Thyroid gland (tissue), 4 donors: ENCODE data around the gene ZDHHC8. TPM values are rescaled to one million over a fixed set of nuclear protein-coding genes. Genes with fewer than 3 reads are reported as not detected.

ENCODE experiments used
- DNase-seq, 2 donors: peaks; one replicate each; pipeline ENCODE4 v3.0.0-alpha.2; 2019
- H3K27ac ChIP-seq, 3 donors: fragments of 200-600 bp; sonication (generic); 1 replicate in 2 of 3; 2 replicates in 1 of 3; pipeline ENCODE4 v1.5.1; 2016 to 2019; ENCODE audit warnings: mild to moderate bottlenecking in 1 of 3, moderate library complexity in 1 of 3
- H3K27me3 ChIP-seq: fragments of 200-600 bp; sonication (generic); one replicate; pipeline ENCODE4 v1.5.1; 2019
- H3K36me3 ChIP-seq, 2 donors: fragments of 200-600 bp; sonication (generic); one replicate each; pipeline ENCODE4 v1.5.1; 2016 to 2019
- H3K4me1 ChIP-seq, 2 donors: fragments of 200-600 bp; sonication (generic); one replicate each; pipeline ENCODE4 v1.5.1; 2017 to 2019
- H3K4me3 ChIP-seq, 3 donors: fragments of 200-600 bp; sonication (generic); replicated peaks in 1 of 3; 1 replicate in 2 of 3; 2 replicates in 1 of 3; pipeline ENCODE4 v1.5.1; 2016; ENCODE audit warnings: mild to moderate bottlenecking in 1 of 3
- H3K9me3 ChIP-seq: fragments of 200-600 bp; sonication (generic); one replicate; pipeline ENCODE4 v1.5.1; 2017
- POLR2A ChIP-seq, 2 donors: fragments of 450-650 bp; IDR thresholded peaks; one replicate each; pipeline ENCODE4 v1.6.1; 2017; ENCODE audit warnings: antibody characterized with exemption in 2 of 2, mild to moderate bottlenecking in 2 of 2, moderate library complexity in 1 of 2
- WGBS, 2 donors: methylation state at CpG; one replicate each; pipeline ENCODE4 v1.1.5; 2017; 5-methylcytosine and 5-hydroxymethylcytosine counted together
- intact Hi-C: fragments of 100-400 bp; cut with DNase I; formaldehyde crosslinking; loops from one replicate; pipeline ENCODE4 v1.15.1; 2023
- total RNA-seq, 4 donors: library from RNA; depleted of rRNA; stranded (reverse); fragments of >200 nt; gene quantifications; one replicate each; pipeline ENCODE4 v1.2.3, GENCODE V29; 2016
- TF ChIP-seq, protein P1 (sequence below), 6 experiments: fragments of 200-600 bp in 3 of 6; fragments of 450-650 bp in 3 of 6; sonication (generic) in 3 of 6; IDR thresholded peaks; one replicate each; pipeline ENCODE4 v1.5.1; 2016 to 2019; ENCODE audit warnings: antibody characterized with exemption in 6 of 6, mild to moderate bottlenecking in 2 of 6, inconsistent platforms in 1 of 6, moderate library complexity in 1 of 6

ZDHHC8 gene
- total RNA-seq, 4 donors from 2014 or later = 13.4 to 22.4 (median 18.9) TPM

DNA sequence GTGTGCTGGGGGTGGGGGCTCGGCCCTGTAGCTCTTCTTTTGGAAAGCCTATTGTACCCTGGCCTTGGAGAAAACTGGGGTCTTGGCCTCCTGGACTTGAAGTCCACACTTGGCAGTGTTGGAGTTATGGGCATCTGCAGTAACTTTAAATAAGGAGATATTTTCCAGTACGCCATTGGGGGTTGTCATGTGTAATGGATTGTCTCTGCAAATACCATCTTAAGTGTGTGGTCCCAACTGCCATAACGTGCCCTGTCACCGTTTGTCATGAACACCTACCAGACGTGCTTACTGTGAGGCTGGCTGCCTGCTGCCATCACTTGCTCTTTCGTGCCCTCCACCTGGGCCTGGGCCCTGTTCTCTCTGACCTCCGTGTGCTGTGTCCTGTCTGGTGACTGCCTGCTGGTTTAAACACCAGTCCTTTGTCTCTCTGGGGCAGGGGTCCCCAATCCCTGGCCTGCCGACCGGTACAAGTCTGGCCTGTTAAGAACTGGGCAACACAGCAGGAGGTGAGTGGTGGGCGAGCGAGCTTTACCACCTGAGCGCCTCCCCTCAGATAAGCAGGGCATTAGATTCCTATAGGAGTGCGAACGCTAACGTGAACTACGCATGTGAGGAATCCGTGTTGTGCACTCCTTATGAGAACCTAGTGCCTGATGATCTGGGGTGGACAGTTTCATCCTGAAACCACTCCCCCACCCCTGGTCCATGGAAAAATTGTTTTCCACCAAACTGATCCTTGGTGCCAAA is 3.6 kb upstream of the ZDHHC8 start:
- intact Hi-C loops = loop anchor here (10.0 kb wide), 1 partner anchor 153 kb away; no protein-coding TSS in a partner anchor
- H3K4me1 ChIP-seq = peaks cover 9 to 13% of the 10 kb centered on the region in 2 donors
- H3K4me3 ChIP-seq = no peak overlapping the region
- TF ChIP-seq POLR2A (IDR thresholded peaks at IDR 0.05) = no peak
- TF ChIP-seq, protein P1, sequence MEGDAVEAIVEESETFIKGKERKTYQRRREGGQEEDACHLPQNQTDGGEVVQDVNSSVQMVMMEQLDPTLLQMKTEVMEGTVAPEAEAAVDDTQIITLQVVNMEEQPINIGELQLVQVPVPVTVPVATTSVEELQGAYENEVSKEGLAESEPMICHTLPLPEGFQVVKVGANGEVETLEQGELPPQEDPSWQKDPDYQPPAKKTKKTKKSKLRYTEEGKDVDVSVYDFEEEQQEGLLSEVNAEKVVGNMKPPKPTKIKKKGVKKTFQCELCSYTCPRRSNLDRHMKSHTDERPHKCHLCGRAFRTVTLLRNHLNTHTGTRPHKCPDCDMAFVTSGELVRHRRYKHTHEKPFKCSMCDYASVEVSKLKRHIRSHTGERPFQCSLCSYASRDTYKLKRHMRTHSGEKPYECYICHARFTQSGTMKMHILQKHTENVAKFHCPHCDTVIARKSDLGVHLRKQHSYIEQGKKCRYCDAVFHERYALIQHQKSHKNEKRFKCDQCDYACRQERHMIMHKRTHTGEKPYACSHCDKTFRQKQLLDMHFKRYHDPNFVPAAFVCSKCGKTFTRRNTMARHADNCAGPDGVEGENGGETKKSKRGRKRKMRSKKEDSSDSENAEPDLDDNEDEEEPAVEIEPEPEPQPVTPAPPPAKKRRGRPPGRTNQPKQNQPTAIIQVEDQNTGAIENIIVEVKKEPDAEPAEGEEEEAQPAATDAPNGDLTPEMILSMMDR (IDR thresholded peaks at IDR 0.05) = no peak
- no peak for DNase-seq
- 87 to 89% methylated on average over 17 of the region's 17 CpGs for WGBS, 2 donors
- H3K27ac ChIP-seq = no peak overlapping the region
- H3K9me3 ChIP-seq = no peaks in the 10 kb centered on the region
- H3K27me3 ChIP-seq = no peaks in the 10 kb centered on the region
- H3K36me3 ChIP-seq = peaks cover 9 to 19% of the 10 kb centered on the region in 2 donors

DNA sequence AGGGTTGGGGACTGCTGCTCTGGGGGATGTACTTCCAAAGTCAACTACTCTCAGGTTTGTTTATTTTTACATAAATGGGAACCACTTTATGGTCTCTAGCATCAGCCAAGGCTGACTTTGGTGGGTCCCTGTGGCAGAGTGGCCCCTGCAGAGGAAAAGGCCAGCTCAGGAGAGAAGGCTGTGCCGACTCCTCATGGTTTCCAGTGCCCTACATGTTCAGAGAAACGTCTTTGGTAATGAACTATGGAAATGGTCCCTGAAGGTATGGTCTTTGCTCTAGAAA is 3.0 kb upstream of the ZDHHC8 start:
- Histone ChIP-seq H3K9me3 (no peaks in the 10 kb centered on the region), H3K27ac (no peak overlapping the region), H3K27me3 (no peaks in the 10 kb centered on the region), H3K36me3 (peaks cover 9 to 19% of the 10 kb centered on the region in 2 donors), H3K4me3 (no peak overlapping the region), H3K4me1 (peaks cover 11 to 17% of the 10 kb centered on the region in 2 donors)
- intact Hi-C loops = loop anchor here (10.0 kb wide), 1 partner anchor 154 kb away; no protein-coding TSS in a partner anchor
- WGBS, 2 donors = 38 to 44% methylated on average over 2 of the region's 2 CpGs
- DNase-seq = no peak
- TF ChIP-seq, protein P1 (IDR thresholded peaks at IDR 0.05) = no peak
- TF ChIP-seq POLR2A (IDR thresholded peaks at IDR 0.05) = no peak

DNA sequence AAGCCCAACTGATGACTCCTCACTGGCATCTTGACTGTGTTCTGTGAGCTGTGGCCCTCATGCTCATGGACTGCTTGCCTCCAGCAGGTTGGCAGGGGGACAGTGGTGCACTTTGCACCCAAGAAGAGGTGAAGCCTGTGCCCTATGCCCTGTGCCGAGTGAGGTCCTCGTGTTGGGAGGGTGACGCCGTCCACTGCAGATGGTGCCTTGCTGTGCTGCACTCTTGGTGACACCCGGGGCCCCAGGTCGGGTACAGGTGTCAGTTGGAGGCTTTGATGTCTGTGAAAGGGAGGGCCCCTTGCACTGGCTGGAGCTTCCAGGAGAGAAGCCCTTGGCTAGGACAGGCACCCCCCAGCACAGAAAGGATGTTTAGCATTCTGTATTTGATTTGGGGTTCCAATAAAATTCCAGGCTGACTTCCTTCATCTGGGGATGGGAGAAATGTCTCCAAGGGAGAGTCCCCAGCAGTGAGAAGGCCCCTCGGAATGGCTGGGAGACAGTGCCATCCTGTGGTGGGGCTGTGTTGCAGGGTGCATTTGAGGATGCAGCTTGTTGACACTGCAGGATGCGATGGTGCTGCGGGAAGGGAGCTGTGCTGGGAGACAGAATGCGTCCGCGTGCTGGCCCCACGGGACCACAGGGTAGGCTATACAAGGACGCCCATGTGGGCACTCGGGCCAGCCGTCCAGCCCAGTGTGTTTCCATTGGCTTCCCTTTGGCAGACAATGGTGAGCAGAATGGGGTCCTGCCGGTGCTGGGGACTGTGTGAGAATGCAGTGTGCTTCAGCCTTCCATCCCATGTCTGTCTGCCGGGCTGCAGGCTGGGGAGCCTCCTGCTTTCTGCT is 2.5 kb upstream of the ZDHHC8 start:
- peaks cover 9 to 19% of the 10 kb centered on the region in 2 donors for H3K36me3 ChIP-seq
- TF ChIP-seq, protein P1 (IDR thresholded peaks at IDR 0.05) = peak in 2 of 6 experiments; percentile 20 to 30
- TF ChIP-seq POLR2A (IDR thresholded peaks at IDR 0.05) = no peak
- peaks cover 16 to 23% of the 10 kb centered on the region in 2 donors for H3K4me1 ChIP-seq
- H3K4me3 ChIP-seq = no peak overlapping the region
- no peaks in the 10 kb centered on the region for H3K9me3 ChIP-seq
- H3K27ac ChIP-seq = no peak overlapping the region
- 28 to 35% methylated on average over 11 to 16 of the region's 18 CpGs for WGBS, 2 donors
- H3K27me3 ChIP-seq = no peaks in the 10 kb centered on the region
- intact Hi-C loops = loop anchor here (10.0 kb wide), 1 partner anchor 154 kb away; no protein-coding TSS in a partner anchor
- peak in 1 of 2 donors; percentile 27 for DNase-seq

DNA sequence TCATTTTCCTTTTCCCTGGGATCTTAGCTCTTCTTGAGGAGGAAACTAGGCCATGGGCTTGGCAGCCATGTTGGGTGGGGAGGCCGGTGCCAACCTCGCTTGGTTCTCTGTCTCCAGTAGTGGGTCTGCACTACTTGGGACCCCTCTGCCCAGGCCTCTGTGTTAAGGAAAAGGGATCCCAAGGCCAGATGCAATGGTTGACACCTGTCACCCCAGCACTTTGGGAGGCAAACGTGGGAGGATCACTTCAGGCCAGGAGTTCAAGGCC is 1.9 kb upstream of the ZDHHC8 start:
- TF ChIP-seq, protein P1 (IDR thresholded peaks at IDR 0.05) = no peak
- TF ChIP-seq POLR2A (IDR thresholded peaks at IDR 0.05) = no peak
- H3K4me1 ChIP-seq = peaks cover 18 to 27% of the 10 kb centered on the region in 2 donors
- H3K9me3 ChIP-seq = no peaks in the 10 kb centered on the region
- intact Hi-C loops = loop anchor here (10.0 kb wide), 1 partner anchor 155 kb away; no protein-coding TSS in a partner anchor
- no peak overlapping the region for H3K27ac ChIP-seq
- WGBS, 2 donors = 93 to 96% methylated on average over 3 of the region's 3 CpGs
- no peak overlapping the region for H3K4me3 ChIP-seq
- DNase-seq = no peak
- H3K36me3 ChIP-seq = peaks cover 9 to 19% of the 10 kb centered on the region in 2 donors
- no peaks in the 10 kb centered on the region for H3K27me3 ChIP-seq
